Measurements from ENCODE around the gene TRMT2A.

The TRMT2A gene

GRCh38 chr22:20093418-20094196 is 23.4 kb downstream of the TRMT2A start:
- no peak overlapping the region for H3K4me3 ChIP-seq (ENCODE audit: low read length)
- DNase-seq (ENCODE audit: low read depth), result no peak
- no peak for TF ChIP-seq CTCF (IDR thresholded peaks at IDR 0.05; ENCODE audit: insufficient read depth, low read depth, low read length, missing control alignments)

GRCh38 chr22:20092477-20092854 is 24.6 kb downstream of the TRMT2A start:
- TF ChIP-seq CTCF (IDR thresholded peaks at IDR 0.05; ENCODE audit: insufficient read depth, low read depth, low read length, missing control alignments), result no peak
- DNase-seq (ENCODE audit: low read depth), result no peak
- H3K4me3 ChIP-seq (ENCODE audit: low read length), result no peak overlapping the region

- TF ChIP-seq CTCF (IDR thresholded peaks at IDR 0.05; ENCODE audit: insufficient read depth, low read depth, low read length, missing control alignments), result no peak
- no peak for DNase-seq (ENCODE audit: low read depth)
- H3K4me3 ChIP-seq (ENCODE audit: low read length), result no peak overlapping the region
These were observed 25.1 kb downstream of the TRMT2A start for GRCh38 chr22:20091690-20092476.

- DNase-seq (ENCODE audit: low read depth), result no peak
- TF ChIP-seq CTCF (IDR thresholded peaks at IDR 0.05; ENCODE audit: insufficient read depth, low read depth, low read length, missing control alignments), result no peak
These were observed 26.2 kb downstream of the TRMT2A start for GRCh38 chr22:20090730-20091240.

GRCh38 chr22:20089977-20090729 is 26.9 kb downstream of the TRMT2A start:
- peak; percentile 31 for DNase-seq (ENCODE audit: low read depth)
- no peak overlapping the region for H3K4me3 ChIP-seq (ENCODE audit: low read length)
- no peak for TF ChIP-seq CTCF (IDR thresholded peaks at IDR 0.05; ENCODE audit: insufficient read depth, low read depth, low read length, missing control alignments)

More at GRCh38 chr22:20090730-20091240, 26.2 kb downstream of the TRMT2A start:
- H3K4me3 ChIP-seq (ENCODE audit: low read length), result no peak overlapping the region

GRCh38 chr22:20089226-20089976 is 27.6 kb downstream of the TRMT2A start:
- no peak for DNase-seq (ENCODE audit: low read depth)
- no peak for TF ChIP-seq CTCF (IDR thresholded peaks at IDR 0.05; ENCODE audit: insufficient read depth, low read depth, low read length, missing control alignments)
- no peak overlapping the region for H3K4me3 ChIP-seq (ENCODE audit: low read length)
